ENCODE measurements around the gene ROCK2.
"Not testable (repeated sequence)": the region's sequence is repeated elsewhere in the genome, so short reads cannot be mapped to it uniquely, and the experiment has no call there.

Gene ROCK2

DNA sequence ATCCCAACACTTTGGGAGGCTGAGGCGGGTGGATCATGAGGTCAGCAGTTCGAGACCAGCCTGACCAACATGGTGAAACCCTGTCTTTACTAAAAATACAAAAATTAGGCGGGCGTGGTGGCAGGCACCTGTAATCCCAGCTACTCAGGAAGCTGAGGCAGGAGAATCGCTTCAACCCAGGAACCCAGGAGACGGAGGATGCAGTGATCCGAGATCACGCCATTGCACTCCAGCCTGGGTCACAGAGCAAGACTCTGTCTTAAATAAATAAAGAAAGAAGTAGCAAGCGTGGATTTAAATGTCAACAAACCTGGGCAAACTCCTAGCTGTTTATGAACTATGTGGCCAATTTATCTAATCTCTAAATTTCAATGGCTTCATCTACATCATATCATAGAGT, 82.9 kb downstream of the ROCK2 start:
- not testable (repeated sequence) for DNase-seq

GRCh38 chr2:11260979-11261378, 83.5 kb downstream of the ROCK2 start:
- DNase-seq, result no peak

DNA sequence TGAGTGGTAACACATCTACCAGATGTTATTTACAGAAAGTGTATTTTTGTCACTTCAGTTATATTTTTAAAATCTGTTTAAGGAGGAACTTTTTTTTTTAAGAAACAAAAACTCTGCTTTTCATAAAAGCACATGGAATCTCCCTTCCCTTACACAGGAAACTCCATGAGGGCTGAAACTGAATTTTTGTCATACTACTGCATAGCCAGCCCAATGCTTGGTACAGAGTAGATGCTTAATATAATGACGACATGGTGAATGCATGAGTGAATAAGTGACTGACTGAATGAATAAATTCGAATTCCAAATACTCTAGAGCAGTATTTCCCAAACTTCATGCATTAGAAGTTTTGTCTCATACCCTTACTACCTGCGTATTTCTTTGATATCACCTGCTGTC, 86.5 kb downstream of the ROCK2 start:
- DNase-seq, result no peak

GRCh38 chr2:11257078-11257477, 87.4 kb downstream of the ROCK2 start:
- DNase-seq, result no peak

DNA sequence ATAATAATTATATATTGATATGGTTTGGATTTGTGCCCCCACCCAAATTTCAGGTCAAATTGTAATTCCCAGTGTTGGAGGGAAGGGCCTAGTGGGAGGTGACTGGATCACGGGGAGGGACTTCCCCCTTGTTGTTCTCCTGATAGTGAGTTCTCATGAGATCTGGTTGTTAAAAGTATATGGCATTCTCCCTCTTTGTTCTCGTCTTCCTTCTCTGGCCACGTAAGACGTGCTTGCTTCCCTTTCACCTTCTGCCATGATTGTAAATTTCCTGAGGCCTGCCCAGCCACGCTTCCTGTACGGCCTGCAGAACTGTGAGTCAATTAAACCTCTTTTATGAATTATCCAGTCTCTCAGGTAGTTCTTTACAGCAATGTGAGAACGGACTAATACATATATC, 88.3 kb downstream of the ROCK2 start:
- DNase-seq, result no peak

DNA sequence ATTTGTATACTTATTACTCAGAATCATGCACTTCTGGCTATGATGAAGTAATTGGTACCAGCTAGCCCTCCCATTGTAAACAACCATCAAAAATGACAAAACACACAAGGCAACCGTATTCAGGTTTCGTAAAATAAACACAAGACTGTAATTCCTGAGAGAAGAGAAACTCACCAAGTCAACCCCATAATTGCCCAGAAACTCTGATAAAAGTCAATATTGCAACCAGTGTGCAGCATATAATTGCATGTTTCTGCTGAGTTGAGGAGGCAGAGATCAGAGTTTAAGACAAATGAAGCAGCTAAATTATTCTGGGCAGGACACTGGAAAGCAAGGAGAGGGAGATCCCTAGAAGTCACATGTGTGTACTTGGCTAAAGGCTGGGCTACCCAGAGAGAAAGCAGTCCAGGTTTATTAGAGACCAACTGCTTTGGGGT, 90.3 kb downstream of the ROCK2 start:
- DNase-seq, result no peak

GRCh38 chr2:11252458-11252857, 92.0 kb downstream of the ROCK2 start:
- not testable (repeated sequence) for DNase-seq

GRCh38 chr2:11250400-11251196, 93.8 kb downstream of the ROCK2 start:
- no peak for DNase-seq

GRCh38 chr2:11245322-11245721, 99.1 kb downstream of the ROCK2 start:
- no peak for DNase-seq

- DNase-seq, result no peak
These were observed 100.2 kb downstream of the ROCK2 start for GRCh38 chr2:11244091-11244826.

GRCh38 chr2:11243512-11243911, 100.9 kb downstream of the ROCK2 start:
- no peak for DNase-seq

DNA sequence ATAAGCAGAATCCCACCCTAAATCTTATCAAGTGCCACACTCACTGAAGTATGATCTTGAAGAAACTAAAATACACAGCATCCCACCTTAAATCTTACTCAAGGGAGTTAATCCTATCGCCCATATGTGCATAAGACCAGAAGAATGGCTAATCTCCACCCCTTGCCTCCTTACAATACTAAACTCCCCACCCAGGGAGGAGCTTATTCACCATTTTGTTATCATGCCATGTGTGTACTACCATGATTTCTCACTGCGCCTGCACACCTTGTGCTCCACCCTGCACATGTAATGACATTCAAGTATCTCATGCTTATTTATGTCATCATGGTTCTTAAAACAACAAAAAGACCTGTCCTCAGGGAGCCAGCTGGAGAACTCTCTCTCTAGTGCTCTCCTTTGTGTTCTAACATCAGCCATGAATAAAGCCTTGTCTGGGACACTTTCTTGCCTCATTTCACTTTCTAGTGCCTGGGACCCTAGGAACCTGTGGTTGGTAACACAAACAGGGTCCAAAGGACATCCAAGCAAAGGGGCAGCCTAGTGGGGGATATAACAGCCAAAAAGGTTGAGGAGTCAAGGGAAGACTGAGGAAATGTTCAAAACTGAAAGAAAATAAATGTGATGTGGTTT, 101.8 kb downstream of the ROCK2 start:
- DNase-seq, result no peak

- DNase-seq, result no peak
These were observed 102.8 kb downstream of the ROCK2 start for GRCh38 chr2:11241412-11242203.

DNA sequence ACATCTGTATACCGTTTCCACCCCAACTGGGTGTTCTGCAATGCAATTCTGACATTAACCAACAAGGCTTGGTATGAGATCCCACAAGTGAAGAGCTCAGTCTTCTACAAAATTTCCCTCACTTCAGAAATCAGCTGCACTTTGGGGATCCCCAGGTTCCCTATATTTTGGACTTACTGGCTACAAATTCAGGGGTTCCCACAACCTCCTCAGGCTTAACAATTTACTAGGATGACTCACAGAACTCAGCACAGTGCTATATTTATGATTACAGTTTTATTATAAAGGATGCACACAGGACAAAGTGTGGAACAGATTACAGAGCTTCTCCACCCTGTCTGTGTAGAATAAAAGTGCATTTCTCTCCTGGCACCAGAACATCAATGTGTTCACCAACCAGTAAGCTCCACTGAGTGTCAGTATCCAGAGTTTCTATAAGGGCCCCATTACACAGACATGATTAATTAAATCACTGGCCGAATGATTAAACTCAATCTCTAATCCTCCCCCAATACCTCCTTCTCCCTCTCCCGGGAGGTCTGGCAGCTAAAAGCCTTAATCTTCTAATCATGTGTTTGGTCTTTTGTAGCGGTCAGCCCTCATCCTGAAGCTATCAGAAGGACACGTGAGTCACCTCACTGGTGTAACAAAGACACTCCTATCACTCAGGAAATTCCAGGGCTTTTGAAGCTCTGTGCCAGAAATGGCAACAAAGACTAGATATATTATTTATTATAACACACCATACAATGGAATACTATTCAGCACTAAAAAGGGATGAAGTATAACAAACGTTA, 104.6 kb downstream of the ROCK2 start:
- no peak for DNase-seq

GRCh38 chr2:11239147-11239546, 105.3 kb downstream of the ROCK2 start:
- DNase-seq, result no peak

- no peak for DNase-seq
These were observed 107.3 kb downstream of the ROCK2 start for GRCh38 chr2:11237122-11237521.

GRCh38 chr2:11236335-11236734, 108.1 kb downstream of the ROCK2 start:
- no peak for DNase-seq

DNA sequence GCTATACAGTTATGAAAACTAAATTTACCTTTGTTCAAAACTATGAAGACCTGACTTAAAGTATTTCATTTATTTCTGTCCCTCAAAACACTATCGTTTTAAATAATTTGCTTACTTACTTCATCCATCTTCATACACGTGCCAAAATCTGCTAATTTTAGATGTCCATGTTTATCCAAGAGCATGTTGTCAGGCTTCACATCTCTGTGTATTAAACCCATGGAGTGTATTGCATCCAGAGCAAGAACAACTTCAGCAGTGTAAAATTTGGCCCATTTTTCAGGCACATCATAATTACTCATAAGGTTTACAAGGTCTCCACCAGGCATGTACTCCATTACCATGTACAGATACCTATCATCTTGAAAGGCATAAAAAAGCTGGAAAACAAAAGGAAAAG, 108.9 kb downstream of the ROCK2 start:
- no peak for DNase-seq

- DNase-seq, result no peak
These were observed 110.1 kb downstream of the ROCK2 start for GRCh38 chr2:11234309-11234708.

DNA sequence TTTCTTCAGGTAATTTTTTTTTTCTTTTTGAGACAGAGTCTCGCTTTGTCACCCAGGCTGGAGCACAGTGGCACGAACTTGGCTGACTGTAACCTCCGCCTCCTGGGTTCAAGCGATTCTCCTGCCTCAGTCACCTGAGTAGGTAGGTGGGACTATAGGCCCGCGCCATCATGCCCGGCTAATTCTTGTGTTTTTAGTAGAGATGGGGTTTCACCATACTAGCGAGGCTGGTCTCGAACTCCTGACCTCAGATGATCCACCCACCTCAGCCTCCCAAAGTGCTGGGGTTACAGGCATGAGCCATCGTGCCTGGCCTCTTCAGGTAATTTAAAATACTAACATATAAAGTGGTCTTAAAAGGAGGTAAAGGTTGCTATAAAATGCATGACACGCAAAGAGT, 113.2 kb downstream of the ROCK2 start:
- DNase-seq, result not testable (repeated sequence)

GRCh38 chr2:11228692-11229091, 115.7 kb downstream of the ROCK2 start:
- no peak for DNase-seq

- DNase-seq, result no peak
These were observed 116.8 kb downstream of the ROCK2 start for GRCh38 chr2:11227595-11227994.

Data from activated effector memory CD4-positive, alpha-beta T cell treated with Interleukin-2 at 50 U/mL for 16 hours (primary cell).